ENCODE results near the gene RABL6.

DNA sequence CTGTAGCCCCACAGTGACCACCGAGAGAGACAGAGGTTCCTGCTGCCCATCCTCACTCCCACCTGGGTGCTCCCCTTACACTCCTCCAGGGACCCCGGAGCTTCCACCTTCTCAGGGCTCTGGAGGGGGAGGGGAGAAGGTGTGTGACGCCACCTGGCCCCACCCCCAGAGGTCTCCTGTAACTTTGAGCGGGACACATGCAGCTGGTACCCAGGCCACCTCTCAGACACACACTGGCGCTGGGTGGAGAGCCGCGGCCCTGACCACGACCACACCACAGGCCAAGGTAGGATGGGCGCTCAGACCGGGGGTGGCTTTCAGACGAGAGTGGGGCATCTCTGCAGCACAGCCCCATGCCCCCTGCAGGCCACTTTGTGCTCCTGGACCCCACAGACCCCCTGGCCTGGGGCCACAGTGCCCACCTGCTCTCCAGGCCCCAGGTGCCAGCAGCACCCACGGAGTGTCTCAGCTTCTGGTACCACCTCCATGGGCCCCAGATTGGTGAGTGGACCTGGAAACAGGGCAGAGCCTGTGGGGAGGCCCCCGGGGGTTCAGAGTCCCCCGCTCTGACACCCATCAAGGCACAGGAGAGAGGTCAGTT, 48.9 kb downstream of the RABL6 start:
- TF ChIP-seq, protein P1, sequence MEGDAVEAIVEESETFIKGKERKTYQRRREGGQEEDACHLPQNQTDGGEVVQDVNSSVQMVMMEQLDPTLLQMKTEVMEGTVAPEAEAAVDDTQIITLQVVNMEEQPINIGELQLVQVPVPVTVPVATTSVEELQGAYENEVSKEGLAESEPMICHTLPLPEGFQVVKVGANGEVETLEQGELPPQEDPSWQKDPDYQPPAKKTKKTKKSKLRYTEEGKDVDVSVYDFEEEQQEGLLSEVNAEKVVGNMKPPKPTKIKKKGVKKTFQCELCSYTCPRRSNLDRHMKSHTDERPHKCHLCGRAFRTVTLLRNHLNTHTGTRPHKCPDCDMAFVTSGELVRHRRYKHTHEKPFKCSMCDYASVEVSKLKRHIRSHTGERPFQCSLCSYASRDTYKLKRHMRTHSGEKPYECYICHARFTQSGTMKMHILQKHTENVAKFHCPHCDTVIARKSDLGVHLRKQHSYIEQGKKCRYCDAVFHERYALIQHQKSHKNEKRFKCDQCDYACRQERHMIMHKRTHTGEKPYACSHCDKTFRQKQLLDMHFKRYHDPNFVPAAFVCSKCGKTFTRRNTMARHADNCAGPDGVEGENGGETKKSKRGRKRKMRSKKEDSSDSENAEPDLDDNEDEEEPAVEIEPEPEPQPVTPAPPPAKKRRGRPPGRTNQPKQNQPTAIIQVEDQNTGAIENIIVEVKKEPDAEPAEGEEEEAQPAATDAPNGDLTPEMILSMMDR (tag by site-specific recombination; IDR thresholded peaks at IDR 0.05) = peak; percentile 16; the same call in 1 of the 2 replicates
- TF ChIP-seq ZNF302 (tag by site-specific recombination; IDR thresholded peaks at IDR 0.05; ENCODE audit: low read depth) (no peak), ZNF561 (tag by site-specific recombination; IDR thresholded peaks at IDR 0.05; ENCODE audit: borderline replicate concordance) (no peak)
- TF ChIP-seq, protein P2, sequence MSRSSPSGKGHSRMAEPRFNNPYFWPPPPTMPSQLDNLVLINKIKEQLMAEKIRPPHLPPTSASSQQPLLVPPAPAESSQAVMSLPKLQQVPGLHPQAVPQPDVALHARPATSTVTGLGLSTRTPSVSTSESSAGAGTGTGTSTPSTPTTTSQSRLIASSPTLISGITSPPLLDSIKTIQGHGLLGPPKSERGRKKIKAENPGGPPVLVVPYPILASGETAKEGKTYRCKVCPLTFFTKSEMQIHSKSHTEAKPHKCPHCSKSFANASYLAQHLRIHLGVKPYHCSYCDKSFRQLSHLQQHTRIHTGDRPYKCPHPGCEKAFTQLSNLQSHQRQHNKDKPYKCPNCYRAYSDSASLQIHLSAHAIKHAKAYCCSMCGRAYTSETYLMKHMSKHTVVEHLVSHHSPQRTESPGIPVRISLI (tag by site-specific recombination; IDR thresholded peaks at IDR 0.05) = no peak
